HG03139 (cell line): ENCODE data around the gene CASZ1.

Source experiments
- ATAC-seq: cut with Tn5 transposase; IDR thresholded peaks from one replicate; pipeline ENCODE4 v1.9.1; 2021; ENCODE audit not compliant: unreplicated experiment

CASZ1 gene

GRCh38 chr1:10795276-10796021 lies 997 bp downstream of the CASZ1 start:
- ATAC-seq = no peak

- ATAC-seq = no peak
These were observed 1.6 kb downstream of the CASZ1 start for GRCh38 chr1:10794724-10795275.

DNA sequence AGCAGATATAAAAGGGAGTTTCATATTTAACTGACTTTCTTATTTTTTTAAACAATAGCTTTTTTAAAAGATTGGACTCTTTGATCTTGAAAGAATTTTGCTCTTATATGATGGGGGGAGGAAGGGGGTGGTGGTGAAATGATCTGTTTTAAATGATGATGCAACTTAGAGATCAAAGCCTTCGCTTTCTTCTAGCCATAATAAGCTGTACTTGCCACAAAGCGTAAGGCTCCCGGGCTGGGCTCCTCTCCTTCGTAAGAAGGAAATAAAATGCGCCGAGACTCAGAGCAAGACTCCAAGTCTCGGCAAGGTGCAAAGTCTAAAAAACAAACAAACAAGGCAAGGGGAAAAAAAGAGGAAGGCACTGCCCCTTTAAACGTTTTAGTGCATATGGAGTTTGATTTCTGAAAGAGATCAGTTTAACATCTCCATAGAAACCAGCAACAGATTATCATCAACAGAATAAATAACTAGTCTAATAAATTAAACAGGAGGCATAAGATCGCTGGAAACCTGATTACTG lies 3.3 kb downstream of the CASZ1 start:
- no peak for ATAC-seq

- ATAC-seq = no peak
These were observed 5.1 kb downstream of the CASZ1 start for GRCh38 chr1:10791105-10791951.

- no peak for ATAC-seq
These were observed 6.4 kb downstream of the CASZ1 start for GRCh38 chr1:10789803-10790702.

DNA sequence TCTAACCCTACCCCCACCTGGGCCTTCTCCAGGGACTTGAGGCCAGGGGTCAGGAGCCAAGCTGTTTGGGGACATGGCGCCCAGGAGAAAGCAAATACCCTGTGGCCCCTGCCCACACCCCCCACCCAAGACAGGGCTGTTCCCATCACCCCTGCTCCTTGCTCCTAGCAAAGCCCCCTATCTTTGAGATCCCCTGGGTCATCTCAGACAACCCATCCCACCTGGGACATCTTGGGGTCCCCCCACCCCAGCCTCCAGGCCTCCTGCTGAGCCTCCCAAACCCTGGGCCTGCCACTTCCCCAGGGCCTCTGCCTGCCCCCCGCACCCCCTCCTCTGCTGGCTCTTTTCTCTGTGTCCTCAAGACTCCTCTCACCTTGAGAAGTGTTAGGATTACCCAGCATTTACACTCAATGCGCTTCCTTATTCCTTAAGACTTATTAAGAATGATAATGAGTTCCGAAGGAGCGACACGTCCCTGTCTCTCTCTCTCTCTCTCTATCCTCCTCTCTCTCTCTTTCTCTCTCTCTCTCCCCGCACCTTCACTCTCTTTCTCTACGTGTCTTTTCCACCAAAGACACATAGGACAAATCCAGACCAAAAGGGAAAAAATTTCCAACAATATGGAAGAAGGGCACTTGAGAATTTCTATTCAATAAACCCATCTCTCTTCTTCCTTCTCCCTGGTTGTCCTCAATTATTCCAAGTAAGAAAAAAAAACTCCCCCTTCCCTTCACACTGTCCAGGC lies 7.2 kb downstream of the CASZ1 start:
- ATAC-seq = no peak

GRCh38 chr1:10788592-10789006 lies 7.8 kb downstream of the CASZ1 start:
- ATAC-seq = no peak

DNA sequence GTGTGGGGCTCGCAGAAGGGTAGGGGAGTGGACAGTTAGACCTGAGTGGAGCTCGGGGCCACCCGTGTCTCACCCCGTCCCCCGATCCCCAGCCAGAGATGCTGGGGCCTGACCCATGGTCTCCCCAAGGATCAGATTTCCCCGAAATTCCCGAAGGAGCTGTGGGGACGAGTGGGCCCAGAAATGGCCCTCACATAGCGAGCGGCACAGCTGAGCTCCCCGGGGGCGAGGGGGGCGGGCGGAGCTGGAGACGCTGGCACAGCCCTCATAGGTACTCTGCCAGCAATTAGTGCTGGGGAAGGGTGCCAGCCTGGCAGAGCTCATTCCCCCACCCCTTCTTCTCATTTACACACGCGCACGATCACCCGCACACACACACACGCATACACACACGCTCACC lies 9.2 kb downstream of the CASZ1 start:
- ATAC-seq = no peak

- no peak for ATAC-seq
These were observed 10.5 kb downstream of the CASZ1 start for GRCh38 chr1:10785728-10786638.

- ATAC-seq = no peak
These were observed 11.3 kb downstream of the CASZ1 start for GRCh38 chr1:10784998-10785727.

GRCh38 chr1:10782491-10783244 lies 13.8 kb downstream of the CASZ1 start:
- no peak for ATAC-seq

DNA sequence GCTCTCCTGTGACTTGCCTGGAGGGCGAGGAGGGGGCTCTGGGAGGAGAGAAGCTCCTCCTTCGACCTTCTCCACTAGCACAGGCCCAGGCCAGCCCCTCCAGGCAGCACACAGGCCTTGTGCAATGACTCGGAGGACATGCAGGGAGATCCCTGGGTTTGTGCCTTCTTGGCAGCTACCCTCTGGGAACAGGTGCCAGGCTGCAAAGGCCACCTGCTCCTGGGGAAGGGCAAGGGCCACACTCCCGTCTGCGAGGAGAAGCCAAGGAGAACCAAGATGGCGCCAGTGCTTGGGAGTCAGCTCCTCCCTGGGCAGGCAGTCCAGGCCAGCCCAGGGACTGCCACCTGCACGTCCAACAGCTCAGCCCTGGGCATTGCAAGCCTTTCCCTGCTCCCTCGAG lies 15.3 kb downstream of the CASZ1 start:
- no peak for ATAC-seq

- ATAC-seq = no peak
These were observed 16.6 kb downstream of the CASZ1 start for GRCh38 chr1:10779841-10780240.

DNA sequence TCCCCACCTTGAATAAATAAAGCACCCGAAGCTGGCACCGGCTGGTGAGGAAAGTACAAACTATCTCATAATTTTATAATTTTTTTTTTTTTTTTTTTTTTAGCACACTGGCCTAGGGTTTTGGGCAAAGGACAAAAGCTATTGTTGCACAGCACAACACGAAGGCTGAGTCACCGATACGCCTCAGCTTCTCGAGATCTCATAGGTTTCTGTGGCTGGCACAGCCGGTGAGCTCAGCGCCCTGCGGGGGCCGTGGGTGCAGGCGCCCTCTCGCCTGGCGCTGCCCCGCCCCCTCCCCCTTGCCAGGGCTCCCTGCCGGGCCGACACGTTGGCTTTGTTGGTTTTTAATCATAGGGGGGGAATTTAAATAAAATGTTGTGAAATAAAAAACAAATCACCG lies 17.2 kb downstream of the CASZ1 start:
- ATAC-seq = no peak

DNA sequence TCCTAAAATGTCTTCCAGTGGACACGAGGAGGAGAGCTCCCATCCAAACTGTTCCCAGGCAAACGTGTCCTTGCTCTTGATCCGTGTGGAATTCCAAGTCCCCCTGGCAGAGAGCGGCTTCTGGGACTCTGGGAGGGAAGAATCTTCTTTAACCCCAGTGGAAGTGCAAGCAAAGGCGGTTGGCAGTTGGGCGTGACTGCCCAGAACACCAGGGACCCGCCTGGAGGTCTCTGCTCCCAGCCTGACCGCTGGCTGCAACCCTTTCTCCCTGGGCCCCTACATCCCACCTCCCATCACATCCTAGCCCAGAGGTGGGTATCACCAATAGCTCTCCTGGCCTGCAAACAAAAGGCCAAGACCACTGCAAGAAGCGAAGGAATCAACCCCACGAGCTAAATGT lies 17.8 kb downstream of the CASZ1 start:
- no peak for ATAC-seq

- ATAC-seq = no peak
These were observed 18.5 kb downstream of the CASZ1 start for GRCh38 chr1:10777749-10778574.
